ENCODE results near the gene CCL2. TPM values are rescaled to one million over a fixed set of nuclear protein-coding genes. Genes with fewer than 3 reads are reported as not detected.

CCL2 gene
- total and polyA plus RNA-seq, 2 of the 8 experiments (the other 6 are each of a cell fraction or from before 2014, with no cell fraction given) = 3.0 to 3.7 TPM

GRCh38 chr17:34305061-34305460 lies 50.0 kb downstream of the CCL2 start:
- no peaks in the 10 kb centered on the region for H3K79me2 ChIP-seq (ENCODE audit: control insufficient read depth in 1 of 2, insufficient read depth in 2 of 2, low read length in 2 of 2)
- no peaks in the 10 kb centered on the region for H3K79me1 ChIP-seq (ENCODE audit: low read depth, low read length)
- H2AFZ ChIP-seq (ENCODE audit: low read length) = no peak overlapping the region
- no peak overlapping the region for H3K4me3 ChIP-seq (ENCODE audit: extremely low read depth in 1 of 4, insufficient read depth in 2 of 4, low read depth in 3 of 4, low read length in 4 of 4)
- H2BK15ac ChIP-seq (ENCODE audit: low read length) = no peak overlapping the region
- H3K4ac ChIP-seq (replicated peaks; ENCODE audit: insufficient read length, low read depth, low read length) = no peak overlapping the region
- H3K9me3 ChIP-seq (ENCODE audit: insufficient read depth in 2 of 2, low read depth in 1 of 2, low read length in 1 of 2) = no peaks in the 10 kb centered on the region
- H4K5ac ChIP-seq (ENCODE audit: insufficient read length, low read depth, low read length) = no peak overlapping the region
- FAIRE-seq (no peak), DNase-seq (ENCODE audit: low read depth in 1 of 2, low spot score in 2 of 2) (no peak)
- H4K8ac ChIP-seq (ENCODE audit: extremely low read depth, insufficient read depth, low read length) = no peak overlapping the region
- H3K23me2 ChIP-seq (ENCODE audit: low read depth, low read length) = no peaks in the 10 kb centered on the region
- no peak overlapping the region for H3K56ac ChIP-seq (replicated peaks; ENCODE audit: insufficient read length, low read depth, low read length)
- no peaks in the 10 kb centered on the region for H3K36me3 ChIP-seq (ENCODE audit: control insufficient read depth in 2 of 4, insufficient read depth in 4 of 4, low read length in 3 of 4)
- ChIA-PET POLR2A (ENCODE audit: partially characterized antibody) (no interaction called here), CTCF (ENCODE audit: partially characterized antibody) (interaction anchor here (0.9 to 13.3 kb wide), 11 partner anchors 9 to 224 kb away, joined by 3 to 210 read pairs (median 4); partner anchors contain the start of genes CCL1, CCL13 and CCL8)
- 93% methylated on average over 4 of the region's 4 CpGs; no CpG with 5 or more reads in 1 of the 2 experiments for WGBS, 2 experiments (ENCODE audit: extremely low coverage in 1 of 2, insufficient coverage in 1 of 2, insufficient read length in 1 of 2, insufficient replicate concordance in 2 of 2, low coverage in 1 of 2, low lambda C conversion rate in 2 of 2, missing lambda C conversion rate in 1 of 2)
- H3K14ac ChIP-seq (ENCODE audit: insufficient read length) = no peak overlapping the region
- no peak overlapping the region for H3K4me2 ChIP-seq (ENCODE audit: insufficient read depth in 1 of 2, low read depth in 2 of 2, low read length in 2 of 2)
- no peak for TF ChIP-seq SIX5 (IDR thresholded peaks at IDR 0.05; ENCODE audit: low read depth, low read length)
- TF ChIP-seq SIN3A (conservative IDR thresholded peaks at IDR 0.05 in 1 of 2, IDR thresholded peaks at IDR 0.05 in 1 of 2; ENCODE audit: low read depth in 1 of 2, low read length in 2 of 2) = no peak
- no peak overlapping the region for H2BK20ac ChIP-seq (ENCODE audit: low read length)
- H2BK120ac ChIP-seq (replicated peaks; ENCODE audit: low read depth, low read length) = no peak overlapping the region
- no peak overlapping the region for H3K9ac ChIP-seq (replicated peaks in 1 of 4; ENCODE audit: extremely low read depth in 1 of 4, low read depth in 3 of 4, low read length in 3 of 4)
- H3K27me3 ChIP-seq (replicated peaks in 1 of 4; ENCODE audit: control insufficient read depth in 3 of 4, extremely low read depth in 1 of 4, insufficient read depth in 3 of 4, low read length in 3 of 4) = no peaks in the 10 kb centered on the region
- no peak overlapping the region for H3K18ac ChIP-seq (ENCODE audit: extremely low read depth, low read length)
- H3K23ac ChIP-seq (ENCODE audit: insufficient read length) = no peak overlapping the region
- H4K91ac ChIP-seq (replicated peaks; ENCODE audit: insufficient read length, low read length) = no peak overlapping the region
- H2AK5ac ChIP-seq (ENCODE audit: low read depth, low read length) = no peak overlapping the region
- no peaks in the 10 kb centered on the region for H3K4me1 ChIP-seq (replicated peaks in 1 of 4; ENCODE audit: control insufficient read depth in 3 of 4, insufficient read depth in 4 of 4, low read length in 3 of 4)
- H3K27ac ChIP-seq (ENCODE audit: low read depth, low read length) = no peak overlapping the region
- H2BK5ac ChIP-seq (ENCODE audit: low read depth, low read length) = no peak overlapping the region
- H2BK12ac ChIP-seq (ENCODE audit: low read depth, low read length) = no peak overlapping the region
- H4K20me1 ChIP-seq (replicated peaks in 1 of 2; ENCODE audit: control insufficient read depth in 1 of 2, insufficient read depth in 2 of 2, low read length in 2 of 2) = no peaks in the 10 kb centered on the region
